Gastrocnemius medialis (tissue), 4 donors: Measurements from ENCODE around the gene THAP7. TPM values are rescaled to one million over a fixed set of nuclear protein-coding genes. Genes with fewer than 3 reads are reported as not detected.

Experiments
- ATAC-seq, 2 donors: fragments of 150-250 bp; one replicate each; pipeline ENCODE4 v1.9.1; 2016
- DNase-seq, 2 donors: peaks; one replicate each; pipeline ENCODE4 v3.0.0-alpha.2; 2019
- H3K27ac ChIP-seq, 4 donors: fragments of 200-600 bp; sonication (generic); 1 replicate in 1 of 4; 2 replicates in 3 of 4; pipeline ENCODE4 v1.5.1; 2016 to 2018; ENCODE audit warnings: mild to moderate bottlenecking in 2 of 4, moderate library complexity in 1 of 4
- H3K27me3 ChIP-seq, 3 donors: fragments of 200-600 bp; sonication (generic) in 2 of 3; 1 replicate in 1 of 3; 2 replicates in 2 of 3; pipeline versions ENCODE4 v1.5.1 to v1.6.0; 2016 to 2019; ENCODE audit warnings: mild to moderate bottlenecking in 1 of 3, moderate library complexity in 1 of 3
- H3K36me3 ChIP-seq, 2 donors: fragments of 200-600 bp; sonication (generic) in 1 of 2; one replicate each; pipeline ENCODE4 v1.5.1; 2017 to 2018
- H3K4me1 ChIP-seq, 2 donors: fragments of 200-600 bp; sonication (generic) in 1 of 2; one replicate each; pipeline ENCODE4 v1.5.1; 2016 to 2017; ENCODE audit warnings: mild to moderate bottlenecking in 2 of 2
- H3K4me3 ChIP-seq, 4 donors: fragments of 200-600 bp; sonication (generic) in 3 of 4; 1 replicate in 1 of 4; 2 replicates in 3 of 4; pipeline ENCODE4 v1.5.1; 2016 to 2019; ENCODE audit warnings: mild to moderate bottlenecking in 2 of 4
- H3K9me3 ChIP-seq, 3 donors: fragments of 200-600 bp; sonication (generic) in 2 of 3; 1 replicate in 1 of 3; 2 replicates in 2 of 3; pipeline ENCODE4 v1.5.1; 2016 to 2019
- POLR2A ChIP-seq, 2 donors: fragments of 450-650 bp; IDR thresholded peaks; one replicate each; pipeline ENCODE4 v1.6.1; 2017; ENCODE audit warnings: antibody characterized with exemption in 2 of 2, mild to moderate bottlenecking in 2 of 2, moderate library complexity in 2 of 2
- in situ Hi-C, 4 donors: fragments of 200-750 bp; cut with MboI; loops; one replicate each; pipeline versions ENCODE4 v1.15.0 to v1.8.0; 2017; ENCODE audit warnings: low sequenced_read_pairs in 4 of 4
- intact Hi-C: fragments of 100-400 bp; cut with DNase I; formaldehyde crosslinking; loops from one replicate; pipeline ENCODE4 v1.15.1; 2023; ENCODE audit warnings: low total_unique reads
- total RNA-seq, 4 donors: library from RNA; depleted of rRNA; stranded (reverse); fragments of >200 nt; gene quantifications; one replicate each; pipeline versions ENCODE4 v1.1.0 to v1.2.3, GENCODE V29; 2016
- TF ChIP-seq, protein P1 (sequence below), 5 experiments: fragments of 450-650 bp in 3 of 5; fragments of 200-600 bp in 2 of 5; sonication (generic) in 2 of 5; IDR thresholded peaks in 4 of 5; conservative IDR thresholded peaks in 1 of 5; 1 replicate in 4 of 5; 2 replicates in 1 of 5; pipeline ENCODE4 v1.5.1; 2016 to 2019; ENCODE audit warnings: antibody characterized with exemption in 5 of 5, mild to moderate bottlenecking in 3 of 5, moderate library complexity in 3 of 5

THAP7 gene
- total RNA-seq, 4 donors from 2014 or later = 44.8 to 76.2 (median 61.7) TPM

DNA sequence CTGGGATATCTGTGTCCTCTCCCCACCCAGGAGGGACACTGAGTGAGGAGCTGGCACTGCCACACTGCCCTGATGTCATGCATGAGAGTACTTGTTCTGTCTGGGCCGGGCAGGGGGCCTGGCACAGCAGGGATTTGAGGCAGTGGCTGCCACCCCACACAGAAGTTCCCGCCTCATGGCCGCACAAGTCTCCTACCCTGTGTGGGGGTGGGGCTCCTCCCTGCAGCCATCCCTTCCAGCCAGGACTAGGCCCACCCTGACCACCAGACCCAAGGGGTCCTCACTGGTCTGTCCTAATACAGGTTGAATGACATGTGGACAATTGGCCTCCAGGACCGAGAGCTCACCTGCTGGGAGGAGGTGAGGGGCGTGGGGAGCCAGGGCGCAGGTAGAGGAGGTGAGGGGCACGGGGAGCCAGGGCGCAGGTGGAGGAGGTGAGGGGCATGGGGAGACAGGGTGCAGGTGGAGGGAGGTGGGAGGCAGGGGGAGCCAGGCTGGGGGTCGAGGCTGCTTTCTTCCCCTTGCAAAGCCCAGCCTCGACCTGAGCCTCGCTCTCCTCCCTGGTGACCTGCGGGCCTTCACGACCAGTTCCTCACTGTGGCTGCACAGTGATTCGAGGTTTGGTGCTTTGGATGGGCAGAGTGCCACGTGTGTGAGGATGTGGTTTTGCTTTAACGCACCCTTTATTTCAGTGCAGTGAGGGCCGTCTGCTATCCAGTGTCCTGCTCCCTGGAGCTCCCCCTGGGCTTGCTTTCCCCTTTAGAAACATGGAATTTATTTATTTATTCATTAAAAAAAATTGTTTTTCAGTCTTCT, 12.4 kb downstream of the THAP7 start:
- ATAC-seq (no peak), DNase-seq (no peak)
- Histone ChIP-seq H3K9me3 (no peaks in the 10 kb centered on the region), H3K4me1 (no peaks in the 10 kb centered on the region), H3K36me3 (peaks cover 0 to 79% of the 10 kb centered on the region in 2 donors), H3K27ac (no peak overlapping the region), H3K27me3 (no peaks in the 10 kb centered on the region), H3K4me3 (no peak overlapping the region)
- in situ Hi-C loops = no loop called here
- intact Hi-C loops = no loop called here
- TF ChIP-seq POLR2A (IDR thresholded peaks at IDR 0.05) = no peak
- TF ChIP-seq, protein P1, sequence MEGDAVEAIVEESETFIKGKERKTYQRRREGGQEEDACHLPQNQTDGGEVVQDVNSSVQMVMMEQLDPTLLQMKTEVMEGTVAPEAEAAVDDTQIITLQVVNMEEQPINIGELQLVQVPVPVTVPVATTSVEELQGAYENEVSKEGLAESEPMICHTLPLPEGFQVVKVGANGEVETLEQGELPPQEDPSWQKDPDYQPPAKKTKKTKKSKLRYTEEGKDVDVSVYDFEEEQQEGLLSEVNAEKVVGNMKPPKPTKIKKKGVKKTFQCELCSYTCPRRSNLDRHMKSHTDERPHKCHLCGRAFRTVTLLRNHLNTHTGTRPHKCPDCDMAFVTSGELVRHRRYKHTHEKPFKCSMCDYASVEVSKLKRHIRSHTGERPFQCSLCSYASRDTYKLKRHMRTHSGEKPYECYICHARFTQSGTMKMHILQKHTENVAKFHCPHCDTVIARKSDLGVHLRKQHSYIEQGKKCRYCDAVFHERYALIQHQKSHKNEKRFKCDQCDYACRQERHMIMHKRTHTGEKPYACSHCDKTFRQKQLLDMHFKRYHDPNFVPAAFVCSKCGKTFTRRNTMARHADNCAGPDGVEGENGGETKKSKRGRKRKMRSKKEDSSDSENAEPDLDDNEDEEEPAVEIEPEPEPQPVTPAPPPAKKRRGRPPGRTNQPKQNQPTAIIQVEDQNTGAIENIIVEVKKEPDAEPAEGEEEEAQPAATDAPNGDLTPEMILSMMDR (IDR thresholded peaks at IDR 0.05 in 4 of 5, conservative IDR thresholded peaks at IDR 0.05 in 1 of 5) = no peak

- TF ChIP-seq POLR2A (IDR thresholded peaks at IDR 0.05) = no peak
- TF ChIP-seq, protein P1 (IDR thresholded peaks at IDR 0.05 in 4 of 5, conservative IDR thresholded peaks at IDR 0.05 in 1 of 5) = no peak
- no peak overlapping the region for H3K27ac ChIP-seq
- H3K36me3 ChIP-seq = peaks cover 0 to 71% of the 10 kb centered on the region in 2 donors
- no peaks in the 10 kb centered on the region for H3K4me1 ChIP-seq
- intact Hi-C loops (no loop called here), in situ Hi-C loops (no loop called here)
- H3K9me3 ChIP-seq = no peaks in the 10 kb centered on the region
- DNase-seq = no peak
- H3K27me3 ChIP-seq = no peaks in the 10 kb centered on the region
- ATAC-seq = no peak
- H3K4me3 ChIP-seq = no peak overlapping the region
Observed at GRCh38 chr22:20988573-20989322, 13.2 kb downstream of the THAP7 start.

DNA sequence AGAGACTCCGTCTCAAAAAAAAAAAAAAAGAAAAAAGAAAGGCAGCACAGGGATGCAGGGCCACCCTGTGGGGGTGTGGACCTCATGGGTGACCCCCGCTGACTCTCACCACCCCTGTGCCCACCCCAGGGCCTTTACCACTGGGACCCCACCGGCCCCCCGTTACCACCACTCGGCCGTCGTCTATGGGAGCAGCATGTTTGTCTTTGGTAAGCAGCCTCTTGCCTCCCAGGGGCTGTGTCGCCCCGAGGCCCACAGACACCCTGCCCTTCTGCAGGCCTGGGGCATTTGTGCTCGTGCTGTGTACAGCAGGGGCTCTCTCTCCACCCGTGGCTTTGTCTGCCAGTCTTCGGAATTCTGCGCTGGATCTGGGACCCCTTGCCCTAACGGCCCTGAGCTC, 14.5 kb downstream of the THAP7 start:
- TF ChIP-seq POLR2A (IDR thresholded peaks at IDR 0.05) = no peak
- TF ChIP-seq, protein P1 (IDR thresholded peaks at IDR 0.05 in 4 of 5, conservative IDR thresholded peaks at IDR 0.05 in 1 of 5) = no peak
- DNase-seq (no peak), ATAC-seq (no peak)
- intact Hi-C loops = no loop called here
- H3K9me3 ChIP-seq = no peaks in the 10 kb centered on the region
- H3K4me1 ChIP-seq = peaks cover 7 to 10% of the 10 kb centered on the region in 2 donors
- H3K4me3 ChIP-seq = no peak overlapping the region
- H3K27ac ChIP-seq = no peak overlapping the region
- no peaks in the 10 kb centered on the region for H3K27me3 ChIP-seq
- in situ Hi-C loops = no loop called here
- H3K36me3 ChIP-seq = peaks cover 0 to 58% of the 10 kb centered on the region in 2 donors

DNA sequence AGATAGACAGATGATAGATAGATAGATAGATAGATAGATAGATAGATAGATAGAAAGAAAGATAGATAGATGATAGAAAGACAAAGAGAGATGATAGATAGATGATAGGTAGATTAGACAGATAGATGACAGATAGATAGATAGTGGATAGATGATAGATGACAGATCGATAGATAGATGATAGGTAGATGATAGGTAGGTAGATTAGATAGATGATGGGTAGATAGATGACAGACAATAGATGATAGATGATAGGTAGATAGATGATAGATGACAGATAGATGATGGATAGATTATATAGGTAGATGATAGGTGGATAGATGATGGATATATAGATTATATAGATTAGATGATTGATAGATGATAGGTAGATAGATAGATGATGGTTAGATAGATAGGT, 15.6 kb downstream of the THAP7 start:
- ATAC-seq (no peak), DNase-seq (no peak)
- no peaks in the 10 kb centered on the region for H3K27me3 ChIP-seq
- peaks cover 0 to 48% of the 10 kb centered on the region in 2 donors for H3K36me3 ChIP-seq
- H3K27ac ChIP-seq = no peak overlapping the region
- H3K9me3 ChIP-seq = no peaks in the 10 kb centered on the region
- intact Hi-C loops (no loop called here), in situ Hi-C loops (no loop called here)
- TF ChIP-seq POLR2A (IDR thresholded peaks at IDR 0.05) = no peak
- TF ChIP-seq, protein P1 (IDR thresholded peaks at IDR 0.05 in 4 of 5, conservative IDR thresholded peaks at IDR 0.05 in 1 of 5) = no peak
- peaks cover 8 to 13% of the 10 kb centered on the region in 2 donors for H3K4me1 ChIP-seq
- no peak overlapping the region for H3K4me3 ChIP-seq
